Heart right ventricle (tissue), 16 donors: ENCODE measurements around the gene TBCK. TPM values are rescaled to one million over a fixed set of nuclear protein-coding genes. Genes with fewer than 3 reads are reported as not detected.

Experiments
- ATAC-seq, 8 donors: fragments of 200-7000 bp; cut with Tn5 transposase; one replicate each; pipeline ENCODE4 v1.9.1; 2020; ENCODE audit warnings: mild to moderate bottlenecking in 8 of 8, moderate library complexity in 8 of 8, moderate number of reproducible peaks in 1 of 8
- DNase-seq, 2 donors: peaks; one replicate each; pipeline ENCODE4 v3.0.0-alpha.2; 2020
- H3K27ac ChIP-seq, 10 donors: fragments of 200-600 bp; sonication (generic) in 2 of 10; one replicate each; pipeline versions ENCODE4 v1.5.0 to v1.8.0; 2020 to 2022; ENCODE audit warnings: mild to moderate bottlenecking in 3 of 10
- H3K27me3 ChIP-seq, 7 donors: fragments of 200-600 bp; one replicate each; pipeline ENCODE4 v1.8.0; 2021 to 2022; ENCODE audit warnings: mild to moderate bottlenecking in 2 of 7
- H3K36me3 ChIP-seq, 9 donors: fragments of 200-600 bp; sonication (generic) in 1 of 9; one replicate each; pipeline versions ENCODE4 v1.5.0 to v1.8.0; 2020 to 2022; ENCODE audit warnings: mild to moderate bottlenecking in 2 of 9
- H3K4me1 ChIP-seq, 9 donors: fragments of 200-600 bp; sonication (generic) in 1 of 9; one replicate each; pipeline versions ENCODE4 v1.5.0 to v1.8.0; 2020 to 2022; ENCODE audit warnings: mild to moderate bottlenecking in 4 of 9
- H3K4me3 ChIP-seq, 10 donors: fragments of 200-600 bp; sonication (generic) in 2 of 10; one replicate each; pipeline versions ENCODE4 v1.5.0 to v1.8.0; 2020 to 2022; ENCODE audit warnings: mild to moderate bottlenecking in 7 of 10, moderate library complexity in 2 of 10
- H3K9me3 ChIP-seq, 11 donors: fragments of 200-600 bp in 10 of 11; sonication (generic) in 2 of 11; one replicate each; pipeline versions ENCODE4 v1.5.0 to v1.8.0; 2013 to 2022; ENCODE audit warnings: mild to moderate bottlenecking in 2 of 11, control low read depth in 1 of 11, moderate library complexity in 1 of 11
- CTCF ChIP-seq, 9 donors: fragments of 200-600 bp; sonication (generic) in 2 of 9; IDR thresholded peaks; one replicate each; pipeline versions ENCODE4 v1.5.0 to v1.8.0; 2021 to 2022; ENCODE audit warnings: antibody characterized with exemption in 9 of 9, mild to moderate bottlenecking in 5 of 9, moderate library complexity in 1 of 9
- WGBS, 2 donors: extraction: QIAGEN DNeasy Blood & Tissue Kit; methylation state at CpG; one replicate each; pipeline ENCODE4 v1.1.7; 2013; ENCODE audit warnings: inconsistent platforms in 1 of 2; 5-methylcytosine and 5-hydroxymethylcytosine counted together
- intact Hi-C, 10 donors: fragments of 100-400 bp; cut with DNase I; formaldehyde crosslinking; loops; one replicate each; pipeline versions ENCODE4 v1.11.1 to v1.14.2; 2022
- polyA plus RNA-seq, 2 donors: library from polyadenylated mRNA; stranded (reverse); fragments of 200-250 nt; gene quantifications; one replicate each; pipeline ENCODE4 v1.2.3, GENCODE V29; 2013
- total RNA-seq, 10 donors: library from RNA; stranded (reverse); fragmentation: NEBNext Ultra II Directional in 3 of 10; extraction: Animal tissue kit (Norgen Biotek cat#: 25700) in 3 of 10; gene quantifications; one replicate each; pipeline versions ENCODE4 v1.2.1 to v1.2.4, GENCODE V29; 2021 to 2023
- donor health status: Arrhythmogenic right ventricular cardiomyopathy.
- donor health status: ischemic (EF 13 %, LVEDD 7.1; RV severe dilation, severe dysfunction).
- donor health status: healthy with polysubstance abuse.
- donor health status: DM: no; HTN: yes; CAD: no.
- donor health status: DM: no; HTN: no; CAD: no.
- donor health status: ischemic (EF 25% LVEDD 6.9; RV normal size, moderate dysfunction).
- donor health status: ischemic (EF 25% LVEDD 5.7; RV mildly dilated, moderate dysfunction).
- donor health status: healthy.
- donor health status: DM: yes; HTN: yes; CAD: no.
- donor health status: Ischemic cardiomyopathy.
- donor health status: ischemic (EF 35%, LVEDD 5.7; RV mildly dilated, moderate dysfunction).
- donor health status: nonischemic (EF 11% LVEDD 7.7; RV severe dilation, severe dysfunction).
- donor health status: DM: yes; HTN: yes; CAD: no.
- donor health status: PGD.
- donor health status: ischemic (EF 29% LVEDD 5.4; RV normal size, mild dysfunction).
- donor health status: nonischemic (EF 23%, LVEDD 6.1; RV moderate dilation, normal function).

Gene TBCK
- total and polyA plus RNA-seq, 12 donors = 5.0 to 22.8 (median 17.4) TPM

DNA sequence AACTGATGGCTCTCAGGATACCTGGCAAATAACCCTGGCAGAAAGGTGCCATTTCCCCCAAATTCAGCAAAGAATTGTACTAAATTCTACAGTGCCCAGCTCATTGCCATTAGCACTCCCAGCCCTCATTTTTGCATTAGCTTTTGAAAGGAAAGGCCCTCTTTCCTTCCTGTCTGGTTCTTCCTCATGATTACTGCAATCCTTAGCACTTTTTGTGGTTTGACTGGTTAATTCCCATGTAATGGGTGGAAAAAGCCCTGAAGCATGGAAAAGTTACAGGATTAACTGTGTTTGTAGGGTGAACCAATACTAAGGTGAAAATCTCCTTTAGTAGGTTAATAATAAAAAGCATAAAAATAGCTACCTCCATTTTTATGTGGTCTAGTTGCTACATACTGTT lies 281.3 kb downstream of the TBCK start:
- H3K27ac ChIP-seq = no peak overlapping the region
- H3K9me3 ChIP-seq = peaks cover 0 to 20% (median 0%) of the 10 kb centered on the region in 11 donors
- no peak for TF ChIP-seq CTCF (IDR thresholded peaks at IDR 0.05)
- no peak for DNase-seq
- ATAC-seq = no peak
- no peaks in the 10 kb centered on the region for H3K36me3 ChIP-seq
- H3K27me3 ChIP-seq = no peaks in the 10 kb centered on the region
- no peak overlapping the region for H3K4me3 ChIP-seq
- intact Hi-C loops = no loop called here
- H3K4me1 ChIP-seq = peaks cover 0 to 13% (median 5%) of the 10 kb centered on the region in 9 donors

GRCh38 chr4:106034220-106034619 lies 281.8 kb downstream of the TBCK start:
- H3K27ac ChIP-seq = no peak overlapping the region
- H3K27me3 ChIP-seq = no peaks in the 10 kb centered on the region
- DNase-seq = no peak
- no peak for TF ChIP-seq CTCF (IDR thresholded peaks at IDR 0.05)
- peak in 1 of 8 donors; percentile 39 for ATAC-seq
- WGBS, 2 donors = 31 to 37% methylated on average over 3 of the region's 3 CpGs
- no peaks in the 10 kb centered on the region for H3K36me3 ChIP-seq
- intact Hi-C loops = no loop called here
- no peak overlapping the region for H3K4me3 ChIP-seq
- peaks cover 0 to 13% (median 5%) of the 10 kb centered on the region in 9 donors for H3K4me1 ChIP-seq
- H3K9me3 ChIP-seq = peaks cover 0 to 20% (median 0%) of the 10 kb centered on the region in 11 donors

DNA sequence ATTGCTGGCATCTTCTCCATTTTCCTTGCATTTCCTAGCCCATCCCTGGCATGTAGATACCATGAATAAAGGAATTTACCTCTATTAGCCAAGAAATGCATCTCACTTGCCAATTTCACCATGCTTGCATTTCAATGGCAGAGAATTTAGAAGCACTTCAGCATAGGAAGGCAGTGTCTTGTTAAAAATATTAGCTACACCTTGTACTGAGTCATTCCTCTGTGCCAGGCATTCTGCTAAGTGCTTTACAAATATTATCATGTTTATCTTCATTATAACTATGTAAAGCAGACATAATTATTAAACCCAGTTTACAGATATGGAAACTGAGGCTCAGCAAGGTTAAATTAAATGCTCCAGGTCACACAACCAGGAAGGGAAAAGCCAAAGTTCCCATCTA lies 282.5 kb downstream of the TBCK start:
- no peaks in the 10 kb centered on the region for H3K27me3 ChIP-seq
- H3K4me3 ChIP-seq = no peak overlapping the region
- TF ChIP-seq CTCF (IDR thresholded peaks at IDR 0.05) = no peak
- no peaks in the 10 kb centered on the region for H3K36me3 ChIP-seq
- peaks cover 0 to 13% (median 5%) of the 10 kb centered on the region in 9 donors for H3K4me1 ChIP-seq
- no peak for DNase-seq
- intact Hi-C loops = no loop called here
- ATAC-seq = no peak
- H3K9me3 ChIP-seq = peaks cover 0 to 20% (median 0%) of the 10 kb centered on the region in 11 donors
- H3K27ac ChIP-seq = no peak overlapping the region

DNA sequence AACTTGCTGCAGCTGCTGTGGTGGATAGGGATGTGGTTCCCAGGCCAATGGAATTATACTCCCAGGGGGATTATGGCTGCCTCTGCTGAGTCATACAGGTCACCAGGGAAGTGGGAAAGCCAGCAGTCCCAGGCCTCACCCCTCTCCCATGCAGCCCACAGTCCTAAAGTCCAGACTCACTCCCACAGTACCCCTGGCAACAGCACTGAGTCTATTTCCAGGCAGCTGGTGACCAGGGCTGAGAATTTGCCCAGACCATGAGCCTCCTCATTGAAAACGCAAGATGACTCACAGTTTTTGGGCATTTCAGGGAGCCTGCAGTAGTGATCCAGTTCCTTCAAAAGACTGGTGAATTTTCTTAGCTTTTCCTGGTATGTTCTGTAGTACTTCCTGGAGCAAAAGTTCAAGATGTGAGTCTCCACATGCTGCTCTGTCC lies 283.1 kb downstream of the TBCK start:
- H3K4me1 ChIP-seq = peaks cover 0 to 13% (median 5%) of the 10 kb centered on the region in 9 donors
- intact Hi-C loops = no loop called here
- 93 to 95% methylated on average over 1 of the region's 1 CpG for WGBS, 2 donors
- TF ChIP-seq CTCF (IDR thresholded peaks at IDR 0.05) = no peak
- DNase-seq = no peak
- no peaks in the 10 kb centered on the region for H3K27me3 ChIP-seq
- no peak overlapping the region for H3K4me3 ChIP-seq
- no peaks in the 10 kb centered on the region for H3K36me3 ChIP-seq
- peaks cover 0 to 20% (median 0%) of the 10 kb centered on the region in 11 donors for H3K9me3 ChIP-seq
- ATAC-seq = no peak
- H3K27ac ChIP-seq = no peak overlapping the region
